Right kidney (tissue), 1 donor: ENCODE data around the gene GRM8.

Experiments used
- DNase-seq: peaks from one replicate; pipeline ENCODE4 v3.0.0-alpha.2; 2016

The GRM8 gene

GRCh38 chr7:127230192-127230925, 22.4 kb downstream of the GRM8 start:
- no peak for DNase-seq

- DNase-seq, result no peak
Measured at GRCh38 chr7:127226685-127227374, 25.9 kb downstream of the GRM8 start.

- no peak for DNase-seq
Measured at GRCh38 chr7:127221731-127222130, 31.0 kb downstream of the GRM8 start.

GRCh38 chr7:127214956-127215718, 37.6 kb downstream of the GRM8 start:
- no peak for DNase-seq

- no peak for DNase-seq
Measured at GRCh38 chr7:127209886-127210285, 42.9 kb downstream of the GRM8 start.

- no peak for DNase-seq
Measured at GRCh38 chr7:127208860-127209259, 43.9 kb downstream of the GRM8 start.

GRCh38 chr7:127208351-127208750, 44.4 kb downstream of the GRM8 start:
- no peak for DNase-seq

- DNase-seq, result no peak
Measured at GRCh38 chr7:127207806-127208205, 44.9 kb downstream of the GRM8 start.

GRCh38 chr7:127207230-127207629, 45.5 kb downstream of the GRM8 start:
- no peak for DNase-seq

GRCh38 chr7:127194571-127194970, 58.2 kb downstream of the GRM8 start:
- no peak for DNase-seq

GRCh38 chr7:127189886-127190285, 62.9 kb downstream of the GRM8 start:
- no peak for DNase-seq

- no peak for DNase-seq
Measured at GRCh38 chr7:127189074-127189473, 63.7 kb downstream of the GRM8 start.

GRCh38 chr7:127187740-127188139, 65.0 kb downstream of the GRM8 start:
- no peak for DNase-seq

- DNase-seq, result no peak
Measured at GRCh38 chr7:127186686-127187085, 66.1 kb downstream of the GRM8 start.

GRCh38 chr7:127177156-127177555, 75.6 kb downstream of the GRM8 start:
- DNase-seq, result no peak

- no peak for DNase-seq
Measured at GRCh38 chr7:127162366-127162765, 90.4 kb downstream of the GRM8 start.

GRCh38 chr7:127158659-127159058, 94.1 kb downstream of the GRM8 start:
- DNase-seq, result no peak

- no peak for DNase-seq
Measured at GRCh38 chr7:127154958-127155357, 97.8 kb downstream of the GRM8 start.

GRCh38 chr7:127154101-127154500, 98.6 kb downstream of the GRM8 start:
- DNase-seq, result no peak

- DNase-seq, result no peak
Measured at GRCh38 chr7:127153315-127153714, 99.4 kb downstream of the GRM8 start.

- DNase-seq, result no peak
Measured at GRCh38 chr7:127152423-127152822, 100.3 kb downstream of the GRM8 start.

GRCh38 chr7:127151379-127151778, 101.4 kb downstream of the GRM8 start:
- no peak for DNase-seq

- DNase-seq, result no peak
Measured at GRCh38 chr7:127150543-127150942, 102.2 kb downstream of the GRM8 start.
